Prostate gland (tissue), 2 donors: ENCODE data around the gene SPSB4.

ENCODE experiments used
- CTCF ChIP-seq, 4 experiments: fragments of 200-600 bp in 2 of 4; fragments of 450-650 bp in 2 of 4; sonication (generic) in 2 of 4; IDR thresholded peaks; 1 replicate in 3 of 4; 2 replicates in 1 of 4; pipeline ENCODE4 v1.5.1; 2016 to 2019; ENCODE audit warnings: antibody characterized with exemption in 4 of 4, mild to moderate bottlenecking in 2 of 4, moderate library complexity in 2 of 4
- POLR2A ChIP-seq: fragments of 450-650 bp; IDR thresholded peaks from one replicate; pipeline ENCODE4 v1.6.1; 2016; ENCODE audit warnings: antibody characterized with exemption, mild to moderate bottlenecking

- no peak for TF ChIP-seq POLR2A
- TF ChIP-seq CTCF (IDR thresholded peaks at IDR 0.05) = no peak
These were observed 59.2 kb downstream of the SPSB4 start for GRCh38 chr3:141110322-141110721.
